Endothelial cell of umbilical vein (primary cell): Measurements from ENCODE around the gene COL15A1. TPM values are rescaled to one million over a fixed set of nuclear protein-coding genes. Genes with fewer than 3 reads are reported as not detected.

ENCODE experiments used
- BruUV-seq: library from RNA; stranded (reverse); fragments of 400-500 nt; replicated peaks from 2 replicates; lab custom pipeline; 2021; lab: Mats Ljungman, UMichigan
- CTCF ChIA-PET: fragments of 300-600, 350-600 bp; sonication (Branson Sonifier 250); formaldehyde crosslinking; loops from one replicate; lab custom pipeline; 2021; ENCODE audit warnings: antibody characterized with exemption, inconsistent platforms; lab: Charles Lee
- POLR2A ChIA-PET: fragments of 300-600, 350-600 bp; sonication (Branson Sonifier 250); formaldehyde crosslinking; loops from one replicate; lab custom pipeline; 2021; ENCODE audit warnings: antibody characterized with exemption, inconsistent platforms; lab: Charles Lee
- DNase-seq: peaks from one replicate; pipeline ENCODE4 v3.0.0-alpha.2; 2011; ENCODE audit warnings: low read depth, low spot score
- FAIRE-seq: peaks from 2 replicates; lab custom pipeline; 2011; peaks lifted over from hg19 to GRCh38; lab: Jason Lieb, UNC
- H2AFZ ChIP-seq: 2 replicates; pipeline ENCODE4 v1.6.0; 2012; ENCODE audit warnings: low read depth, low read length, control low read depth, inconsistent platforms
- H3K27ac ChIP-seq: 2 replicates; pipeline ENCODE4 v1.5.1; 2011; ENCODE audit warnings: low read depth, mild to moderate bottlenecking, control low read depth, low read length, moderate library complexity; ENCODE audit not compliant: insufficient read depth
- H3K27me3 ChIP-seq, 2 experiments: 2 replicates each; pipeline versions ENCODE4 v1.6.0 to v1.6.1; 2011; ENCODE audit warnings: low read length in 2 of 2, mixed read lengths in 1 of 2; ENCODE audit not compliant: control insufficient read depth in 2 of 2, insufficient read depth in 2 of 2
- H3K36me3 ChIP-seq, 2 experiments: 2 replicates in 1 of 2; 3 replicates in 1 of 2; pipeline ENCODE4 v1.5.1; 2011; ENCODE audit warnings: low read length in 2 of 2, mild to moderate bottlenecking in 1 of 2, moderate library complexity in 1 of 2; ENCODE audit not compliant: control insufficient read depth in 2 of 2, insufficient read depth in 2 of 2; ENCODE audit errors: extremely low read depth in 1 of 2
- H3K4me1 ChIP-seq: 3 replicates; pipeline ENCODE4 v1.5.1; 2011; ENCODE audit warnings: mild to moderate bottlenecking, low read length; ENCODE audit not compliant: control insufficient read depth, insufficient read depth; ENCODE audit errors: extremely low read depth
- H3K4me2 ChIP-seq: 2 replicates; pipeline ENCODE4 v1.6.1; 2011; ENCODE audit warnings: low read length, control low read depth, mixed read lengths; ENCODE audit not compliant: insufficient read depth
- H3K4me3 ChIP-seq, 3 experiments: fragments of 200-600 bp in 1 of 3; sonication (generic), shearing (Covaris generic) in 1 of 3; replicated peaks in 1 of 3; 2 replicates each; pipeline ENCODE4 v1.5.1; 2011 to 2016; ENCODE audit warnings: control low read depth in 3 of 3, low read length in 3 of 3, mild to moderate bottlenecking in 2 of 3, inconsistent platforms in 1 of 3, low read depth in 1 of 3, moderate library complexity in 1 of 3; ENCODE audit not compliant: insufficient read depth in 1 of 3
- H3K79me2 ChIP-seq: 2 replicates; pipeline ENCODE4 v1.6.0; 2012; ENCODE audit warnings: low read length, inconsistent platforms; ENCODE audit not compliant: control insufficient read depth, insufficient read depth
- H3K9ac ChIP-seq: replicated peaks from 2 replicates; pipeline ENCODE3; 2011; ENCODE audit warnings: low read length, control low read depth; ENCODE audit not compliant: insufficient read depth; ENCODE audit errors: extremely low read depth
- H3K9me1 ChIP-seq: replicated peaks from 3 replicates; pipeline ENCODE4 v1.6.0; 2011; ENCODE audit warnings: mild to moderate bottlenecking, low read length; ENCODE audit not compliant: control insufficient read depth, insufficient read depth; ENCODE audit errors: extremely low read depth
- H3K9me3 ChIP-seq: replicated peaks from 2 replicates; pipeline ENCODE4 v1.5.1; 2012; ENCODE audit warnings: low read length, inconsistent platforms; ENCODE audit not compliant: control insufficient read depth, insufficient read depth
- H4K20me1 ChIP-seq: replicated peaks from 2 replicates; pipeline ENCODE3; 2011; ENCODE audit warnings: mild to moderate bottlenecking, low read length; ENCODE audit not compliant: control insufficient read depth, insufficient read depth; ENCODE audit errors: extremely low read depth
- CTCF ChIP-seq, 2 donors: IDR thresholded peaks; 1 replicate in 1 of 2; 2 replicates in 1 of 2; pipeline ENCODE4 v1.5.1; 2011; ENCODE audit warnings: low read length in 2 of 2, mild to moderate bottlenecking in 2 of 2, moderate library complexity in 2 of 2, control low read depth in 1 of 2, inconsistent platforms in 1 of 2, low read depth in 1 of 2; ENCODE audit not compliant: insufficient read depth in 1 of 2; ENCODE audit errors: extremely low read depth in 1 of 2
- EZH2 ChIP-seq: IDR thresholded peaks from 2 replicates; pipeline ENCODE4 v1.6.1; 2012; ENCODE audit warnings: borderline replicate concordance, low read depth, mild to moderate bottlenecking, moderate library complexity, low read length, inconsistent platforms; ENCODE audit not compliant: severe bottlenecking
- FOS ChIP-seq: IDR thresholded peaks from 2 replicates; pipeline ENCODE4 v1.6.1; 2011; ENCODE audit warnings: mild to moderate bottlenecking, low read length, moderate library complexity, borderline replicate concordance; ENCODE audit not compliant: insufficient read depth
- GATA2 ChIP-seq: IDR thresholded peaks from 2 replicates; pipeline ENCODE4 v1.7.0; 2011; ENCODE audit warnings: low read depth, mild to moderate bottlenecking, moderate library complexity, mixed read lengths, low read length; ENCODE audit not compliant: insufficient read length, insufficient read depth
- JUN ChIP-seq: IDR thresholded peaks from 2 replicates; pipeline ENCODE4 v1.6.1; 2011; ENCODE audit warnings: borderline replicate concordance, low read depth; ENCODE audit not compliant: insufficient read length, insufficient read depth
- MAX ChIP-seq: IDR thresholded peaks from 2 replicates; pipeline ENCODE4 v1.6.1; 2011; ENCODE audit not compliant: insufficient read depth, insufficient read length
- MYC ChIP-seq: IDR thresholded peaks from one replicate; pipeline ENCODE4 v1.6.1; 2011; ENCODE audit warnings: mild to moderate bottlenecking, low read depth, low read length
- POLR2A ChIP-seq: IDR thresholded peaks from 2 replicates; pipeline ENCODE4 v1.6.1; 2012; ENCODE audit warnings: low read depth, mild to moderate bottlenecking, control low read depth, low read length
- POLR2AphosphoS5 ChIP-seq: IDR thresholded peaks from 2 replicates; pipeline ENCODE4 v1.6.1; 2012; ENCODE audit warnings: low read depth, mild to moderate bottlenecking, control low read depth, low read length, moderate library complexity; ENCODE audit not compliant: insufficient read depth
- dilution Hi-C: fragments of 300-500 bp; cut with MboI; formaldehyde crosslinking; loops from one replicate; pipeline ENCODE4 v1.15.0; 2019; ENCODE audit warnings: low sequenced_read_pairs; ENCODE audit not compliant: extremely low pct_ligation_motif_present
- intact Hi-C: fragments of 100-400 bp; cut with micrococcal nuclease; formaldehyde crosslinking; loops from one replicate; pipeline ENCODE4 v1.10.0; 2022
- polyA plus RNA-seq, 4 experiments: library from polyadenylated mRNA; depleted of rRNA in 3 of 4; stranded (reverse) in 3 of 4; unstranded in 1 of 4; fragments of >200 nt; gene quantifications; 2 replicates each; pipeline versions ENCODE4 v1.2.1 to v1.2.3, GENCODE V29; 2011 to 2012; ENCODE audit warnings: missing spikeins in 1 of 4
- total RNA-seq: library from RNA; stranded (reverse); gene quantifications from 2 replicates; pipeline ENCODE4 v1.2.3, GENCODE V29; 2021

The COL15A1 gene
- total and polyA plus RNA-seq, 2 donors (not counting 3 experiments of a cell fraction or from before 2014, with no cell fraction given) = not detected

- Histone ChIP-seq H3K36me3 (no peaks in the 10 kb centered on the region), H4K20me1 (no peaks in the 10 kb centered on the region), H2AFZ (no peak overlapping the region), H3K4me2 (no peak overlapping the region), H3K27me3 (no peaks in the 10 kb centered on the region), H3K9ac (no peak overlapping the region), H3K4me1 (no peaks in the 10 kb centered on the region), H3K27ac (no peak overlapping the region), H3K9me3 (no peaks in the 10 kb centered on the region), H3K4me3 (no peak overlapping the region), H3K9me1 (no peaks in the 10 kb centered on the region), H3K79me2 (no peaks in the 10 kb centered on the region)
- ChIA-PET CTCF (no interaction called here), POLR2A (no interaction called here)
- DNase-seq (no peak), FAIRE-seq (no peak)
- BruUV-seq = no TSS peak
- intact Hi-C loops = no loop called here
- TF ChIP-seq POLR2A (no peak), CTCF (IDR thresholded peaks at IDR 0.05; ENCODE audit: extremely low read depth in 1 of 2, insufficient read depth in 1 of 2, low read depth in 1 of 2, low read length in 2 of 2) (no peak), MYC (no peak), EZH2 (no peak), GATA2 (no peak), FOS (no peak), MAX (no peak), POLR2AphosphoS5 (no peak), JUN (no peak)
- dilution Hi-C loops = no loop called here
Measured at GRCh38 chr9:98962181-98962560, 18.5 kb downstream of the COL15A1 start.
